ENCODE data around the gene ANKH.

The ANKH gene

DNA sequence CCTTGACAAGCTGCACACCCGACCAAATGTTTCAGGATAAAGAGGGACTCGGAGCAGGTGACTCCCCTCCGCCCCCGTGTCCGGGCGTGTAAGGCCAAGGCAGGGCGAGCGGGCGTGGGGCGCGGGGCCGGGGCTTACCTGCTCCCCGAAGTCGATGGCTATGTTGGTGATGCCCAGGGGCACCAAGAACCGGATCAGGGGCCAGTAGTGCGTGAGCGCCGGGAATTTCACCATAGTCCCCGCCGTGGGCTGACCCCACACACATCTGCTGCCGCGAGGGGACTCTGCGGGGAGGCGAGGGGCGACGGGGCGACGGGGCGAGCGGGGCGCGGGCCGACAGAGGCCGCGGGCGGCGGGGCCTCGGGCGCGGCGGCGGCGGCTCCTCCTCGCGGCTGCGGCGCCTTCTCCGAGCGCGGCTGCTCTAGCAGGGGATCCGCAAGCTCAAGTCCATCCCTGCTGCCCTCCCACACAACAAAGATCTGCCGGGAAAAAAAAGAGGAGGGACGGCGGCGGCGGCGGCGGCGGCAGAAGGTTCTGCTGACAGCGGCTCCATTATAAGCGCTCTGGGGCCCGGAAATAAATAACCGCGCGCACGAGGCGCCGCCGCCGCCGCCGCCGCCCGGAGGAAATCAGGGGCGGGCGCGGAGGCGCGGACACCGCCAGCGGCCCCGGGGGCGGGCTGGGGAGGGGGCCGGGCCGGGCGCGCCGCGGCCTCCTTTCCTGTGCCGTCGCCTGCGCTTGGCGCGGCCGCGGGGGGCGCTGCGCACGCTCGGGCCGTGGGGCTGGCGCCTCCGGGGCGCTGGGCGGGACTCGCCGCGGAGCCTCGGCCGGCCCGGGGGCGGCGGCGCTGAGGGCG is at the start of gene ANKH:
Gene ANKH, minus strand, starts transcription at position 565 of the 856 bp plus-strand sequence. Its CDS starts 331 bp downstream, at position 234.
- peak; percentile 25; the same call in 1 of the 2 replicates for TF ChIP-seq TAF1 (IDR thresholded peaks at IDR 0.05; ENCODE audit: low read depth)
- TF ChIP-seq EP300 (IDR thresholded peaks at IDR 0.05; ENCODE audit: borderline replicate concordance): no peak

DNA sequence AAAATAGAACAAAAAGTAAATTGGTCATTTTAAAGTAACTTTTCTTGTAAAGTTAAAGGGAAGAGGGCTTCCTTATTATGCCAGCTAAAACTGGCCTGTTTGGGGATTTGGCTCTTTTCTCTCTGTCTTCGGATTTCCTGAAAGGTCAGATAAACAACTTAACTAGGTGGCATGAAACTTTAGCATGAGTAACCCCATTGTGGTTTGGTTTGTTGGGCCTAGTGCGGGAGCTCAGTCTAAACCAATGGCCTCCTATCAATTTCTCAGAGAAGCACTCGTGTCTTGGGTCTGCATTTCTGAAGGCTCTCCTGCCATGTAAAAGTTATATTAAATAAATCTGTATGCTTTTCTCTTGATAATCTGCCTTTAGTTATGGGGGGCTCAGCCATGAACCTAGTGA is 48.5 kb upstream of the ANKH start:
- TF ChIP-seq FOXM1 (IDR thresholded peaks at IDR 0.05; ENCODE audit: borderline replicate concordance, low read depth) (no peak), ZBTB7A (IDR thresholded peaks at IDR 0.05; ENCODE audit: low read depth) (no peak), TEAD4 (IDR thresholded peaks at IDR 0.05) (no peak), TCF12 (IDR thresholded peaks at IDR 0.05; ENCODE audit: low read depth) (no peak), TAF1 (IDR thresholded peaks at IDR 0.05; ENCODE audit: low read depth) (no peak), EGR1 (IDR thresholded peaks at IDR 0.05) (no peak), RAD21 (IDR thresholded peaks at IDR 0.05; ENCODE audit: low read depth) (no peak)
- TF ChIP-seq, protein P1, sequence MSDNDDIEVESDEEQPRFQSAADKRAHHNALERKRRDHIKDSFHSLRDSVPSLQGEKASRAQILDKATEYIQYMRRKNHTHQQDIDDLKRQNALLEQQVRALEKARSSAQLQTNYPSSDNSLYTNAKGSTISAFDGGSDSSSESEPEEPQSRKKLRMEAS (IDR thresholded peaks at IDR 0.05): no peak

DNA sequence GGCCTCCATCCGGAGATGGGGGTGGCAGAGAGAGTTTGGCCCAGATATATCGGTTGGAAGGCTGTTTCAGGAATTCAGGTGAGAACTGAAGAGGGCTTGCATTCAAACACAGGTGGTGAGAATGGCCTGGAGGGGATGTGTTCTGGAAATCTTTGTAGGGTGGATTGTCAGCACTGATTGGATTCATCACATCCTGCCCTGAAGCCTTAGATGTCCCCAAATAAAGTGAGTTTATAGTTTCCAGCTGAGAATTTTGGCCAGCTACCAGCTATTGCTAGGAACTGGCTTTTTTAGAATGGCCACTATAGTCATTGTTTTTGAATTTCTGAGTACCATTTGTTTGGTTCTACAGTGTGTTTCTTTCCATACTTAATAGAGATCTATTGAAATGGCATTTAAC is 46.1 kb upstream of the ANKH start:
- TF ChIP-seq TEAD4 (IDR thresholded peaks at IDR 0.05) (no peak), CREB1 (IDR thresholded peaks at IDR 0.05; ENCODE audit: low read depth) (no peak), NFIC (IDR thresholded peaks at IDR 0.05) (no peak), FOXM1 (IDR thresholded peaks at IDR 0.05; ENCODE audit: borderline replicate concordance, low read depth) (no peak), EGR1 (IDR thresholded peaks at IDR 0.05) (no peak), YY1 (IDR thresholded peaks at IDR 0.05; ENCODE audit: low read depth) (no peak), EP300 (IDR thresholded peaks at IDR 0.05; ENCODE audit: borderline replicate concordance) (no peak), TAF1 (IDR thresholded peaks at IDR 0.05; ENCODE audit: low read depth) (no peak), TCF12 (IDR thresholded peaks at IDR 0.05; ENCODE audit: low read depth) (no peak), ZBTB7A (IDR thresholded peaks at IDR 0.05; ENCODE audit: low read depth) (no peak)
- TF ChIP-seq, protein P1 (IDR thresholded peaks at IDR 0.05): no peak
- TF ChIP-seq, protein P2, sequence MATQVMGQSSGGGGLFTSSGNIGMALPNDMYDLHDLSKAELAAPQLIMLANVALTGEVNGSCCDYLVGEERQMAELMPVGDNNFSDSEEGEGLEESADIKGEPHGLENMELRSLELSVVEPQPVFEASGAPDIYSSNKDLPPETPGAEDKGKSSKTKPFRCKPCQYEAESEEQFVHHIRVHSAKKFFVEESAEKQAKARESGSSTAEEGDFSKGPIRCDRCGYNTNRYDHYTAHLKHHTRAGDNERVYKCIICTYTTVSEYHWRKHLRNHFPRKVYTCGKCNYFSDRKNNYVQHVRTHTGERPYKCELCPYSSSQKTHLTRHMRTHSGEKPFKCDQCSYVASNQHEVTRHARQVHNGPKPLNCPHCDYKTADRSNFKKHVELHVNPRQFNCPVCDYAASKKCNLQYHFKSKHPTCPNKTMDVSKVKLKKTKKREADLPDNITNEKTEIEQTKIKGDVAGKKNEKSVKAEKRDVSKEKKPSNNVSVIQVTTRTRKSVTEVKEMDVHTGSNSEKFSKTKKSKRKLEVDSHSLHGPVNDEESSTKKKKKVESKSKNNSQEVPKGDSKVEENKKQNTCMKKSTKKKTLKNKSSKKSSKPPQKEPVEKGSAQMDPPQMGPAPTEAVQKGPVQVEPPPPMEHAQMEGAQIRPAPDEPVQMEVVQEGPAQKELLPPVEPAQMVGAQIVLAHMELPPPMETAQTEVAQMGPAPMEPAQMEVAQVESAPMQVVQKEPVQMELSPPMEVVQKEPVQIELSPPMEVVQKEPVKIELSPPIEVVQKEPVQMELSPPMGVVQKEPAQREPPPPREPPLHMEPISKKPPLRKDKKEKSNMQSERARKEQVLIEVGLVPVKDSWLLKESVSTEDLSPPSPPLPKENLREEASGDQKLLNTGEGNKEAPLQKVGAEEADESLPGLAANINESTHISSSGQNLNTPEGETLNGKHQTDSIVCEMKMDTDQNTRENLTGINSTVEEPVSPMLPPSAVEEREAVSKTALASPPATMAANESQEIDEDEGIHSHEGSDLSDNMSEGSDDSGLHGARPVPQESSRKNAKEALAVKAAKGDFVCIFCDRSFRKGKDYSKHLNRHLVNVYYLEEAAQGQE (IDR thresholded peaks at IDR 0.05; ENCODE audit: low read depth): no peak

DNA sequence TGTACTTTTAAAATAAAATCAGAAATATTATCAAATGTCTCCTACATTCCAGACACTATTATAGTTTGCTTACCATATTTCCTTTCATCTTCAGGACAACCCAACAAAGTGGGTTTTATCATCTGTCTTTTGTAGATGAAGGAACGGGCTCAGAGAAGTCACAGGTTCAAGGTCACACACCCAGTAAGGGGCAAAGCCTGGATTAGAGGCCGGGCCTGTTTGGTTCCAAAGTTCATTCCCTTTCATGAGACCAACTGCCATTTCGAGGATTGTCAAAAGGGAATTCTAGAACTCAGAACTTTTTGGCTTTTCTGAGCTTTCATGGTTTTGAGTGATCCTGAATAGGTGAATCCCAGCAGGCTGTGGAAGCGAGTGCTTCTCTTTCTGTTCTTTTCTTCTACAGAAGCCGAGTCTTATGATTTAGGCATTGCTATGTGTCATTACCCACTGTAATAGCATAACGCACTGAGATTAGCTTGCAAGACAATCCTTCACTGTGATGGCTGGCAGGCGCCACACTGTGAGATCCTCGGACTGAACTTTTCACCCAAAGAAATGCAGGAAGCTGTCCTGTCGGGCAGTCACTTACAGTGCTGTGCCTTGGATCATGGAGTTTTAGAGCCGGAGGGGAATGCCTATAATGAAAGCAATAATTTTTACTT is 43.8 kb upstream of the ANKH start:
- TF ChIP-seq CREB1 (IDR thresholded peaks at IDR 0.05; ENCODE audit: low read depth) (no peak), EGR1 (IDR thresholded peaks at IDR 0.05) (no peak), TAF1 (IDR thresholded peaks at IDR 0.05; ENCODE audit: low read depth) (no peak), EP300 (IDR thresholded peaks at IDR 0.05; ENCODE audit: borderline replicate concordance) (no peak), CEBPB (IDR thresholded peaks at IDR 0.05) (no peak), TCF12 (IDR thresholded peaks at IDR 0.05; ENCODE audit: low read depth) (no peak), RAD21 (IDR thresholded peaks at IDR 0.05; ENCODE audit: low read depth) (no peak), FOXM1 (IDR thresholded peaks at IDR 0.05; ENCODE audit: borderline replicate concordance, low read depth) (no peak), TEAD4 (IDR thresholded peaks at IDR 0.05) (no peak)
- TF ChIP-seq, protein P2 (IDR thresholded peaks at IDR 0.05; ENCODE audit: low read depth): no peak
- TF ChIP-seq, protein P3, sequence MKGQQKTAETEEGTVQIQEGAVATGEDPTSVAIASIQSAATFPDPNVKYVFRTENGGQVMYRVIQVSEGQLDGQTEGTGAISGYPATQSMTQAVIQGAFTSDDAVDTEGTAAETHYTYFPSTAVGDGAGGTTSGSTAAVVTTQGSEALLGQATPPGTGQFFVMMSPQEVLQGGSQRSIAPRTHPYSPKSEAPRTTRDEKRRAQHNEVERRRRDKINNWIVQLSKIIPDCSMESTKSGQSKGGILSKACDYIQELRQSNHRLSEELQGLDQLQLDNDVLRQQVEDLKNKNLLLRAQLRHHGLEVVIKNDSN (IDR thresholded peaks at IDR 0.05): no peak

DNA sequence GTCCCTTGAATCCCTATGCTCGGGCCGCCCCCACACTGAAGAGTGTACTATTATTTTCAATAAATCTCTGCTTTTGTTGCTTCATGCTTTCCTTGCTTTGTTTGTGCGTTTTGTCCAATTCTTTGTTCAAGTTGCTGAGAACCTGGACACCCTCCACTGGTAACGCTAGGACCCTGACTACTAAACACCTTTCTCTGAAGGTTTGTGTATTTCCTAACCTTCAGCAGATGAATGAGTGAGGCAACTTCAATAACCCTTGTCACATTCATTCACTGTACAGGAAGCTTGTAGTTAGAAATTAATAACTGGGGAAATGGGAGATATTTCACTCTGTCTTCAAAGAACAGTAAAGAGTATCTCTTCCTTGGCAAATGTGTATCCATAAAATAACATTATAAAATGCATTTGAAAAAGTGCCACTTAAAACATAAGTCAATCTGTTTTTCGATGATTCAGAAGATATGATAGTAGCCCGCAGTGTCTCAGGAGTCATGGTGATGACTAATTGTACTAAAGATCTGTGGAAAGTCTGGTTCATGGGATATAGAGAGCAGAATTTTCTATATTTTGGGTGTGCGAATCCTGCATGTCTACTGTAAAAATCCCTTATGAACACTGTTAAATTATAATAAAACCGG is 43.2 kb upstream of the ANKH start:
- TF ChIP-seq CEBPB (IDR thresholded peaks at IDR 0.05): no peak
- TF ChIP-seq EP300 (IDR thresholded peaks at IDR 0.05; ENCODE audit: borderline replicate concordance): no peak
- no peak for TF ChIP-seq ZBTB7A (IDR thresholded peaks at IDR 0.05; ENCODE audit: low read depth)
- TF ChIP-seq CREB1 (IDR thresholded peaks at IDR 0.05; ENCODE audit: low read depth): no peak
- TF ChIP-seq YY1 (IDR thresholded peaks at IDR 0.05; ENCODE audit: low read depth): no peak
- no peak for TF ChIP-seq NFIC (IDR thresholded peaks at IDR 0.05)
- TF ChIP-seq, protein P1 (IDR thresholded peaks at IDR 0.05): no peak
- no peak for TF ChIP-seq TEAD4 (IDR thresholded peaks at IDR 0.05)
- no peak for TF ChIP-seq TCF12 (IDR thresholded peaks at IDR 0.05; ENCODE audit: low read depth)
- TF ChIP-seq, protein P3 (IDR thresholded peaks at IDR 0.05): no peak

All from Ishikawa (cell line).